Testis (tissue), 2 donors: ENCODE results near the gene RIN1.

ENCODE experiments used
- CTCF ChIP-seq, 3 experiments: fragments of 450-650 bp in 2 of 3; fragments of 200-600 bp in 1 of 3; sonication (generic) in 1 of 3; IDR thresholded peaks; one replicate each; pipeline ENCODE4 v1.5.1; 2016 to 2019; ENCODE audit warnings: antibody characterized with exemption in 3 of 3, mild to moderate bottlenecking in 2 of 3, moderate library complexity in 1 of 3
- POLR2A ChIP-seq: fragments of 450-650 bp; IDR thresholded peaks from one replicate; pipeline ENCODE4 v1.6.1; 2017; ENCODE audit warnings: antibody characterized with exemption, mild to moderate bottlenecking, moderate library complexity

- TF ChIP-seq CTCF (IDR thresholded peaks at IDR 0.05) (no peak), POLR2A (no peak)
Observed at GRCh38 chr11:66359662-66360087, 23.4 kb upstream of the RIN1 start.
